HG03159 (cell line): ENCODE measurements around the gene SLC35B3.
"Not testable (repeated sequence)": the region's sequence is repeated elsewhere in the genome, so short reads cannot be mapped to it uniquely, and the experiment has no call there.

Source experiments
- ATAC-seq: cut with Tn5 transposase; IDR thresholded peaks from one replicate; pipeline ENCODE4 v1.9.1; 2021; ENCODE audit warnings: mild to moderate bottlenecking, moderate library complexity; ENCODE audit not compliant: unreplicated experiment

SLC35B3 gene

DNA sequence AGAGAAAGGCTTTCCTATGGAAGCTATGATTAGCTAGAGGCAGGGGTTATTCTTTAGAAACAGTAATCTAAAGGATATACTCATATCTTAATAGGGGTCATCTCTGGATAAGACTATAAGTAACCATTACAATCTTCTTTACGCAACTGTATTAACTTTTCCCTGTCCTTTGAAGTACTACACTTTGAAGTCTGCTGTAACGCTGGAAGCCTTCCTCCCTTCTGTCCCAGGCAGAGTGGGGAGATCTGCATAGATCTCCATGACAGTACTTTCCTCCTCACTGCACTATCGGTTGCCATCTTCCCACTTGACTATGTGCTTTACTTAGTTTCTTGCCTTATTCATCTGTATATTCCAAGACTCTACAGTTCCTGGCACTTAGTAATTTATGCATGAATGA, 20.1 kb downstream of the SLC35B3 start:
- ATAC-seq, result no peak

DNA sequence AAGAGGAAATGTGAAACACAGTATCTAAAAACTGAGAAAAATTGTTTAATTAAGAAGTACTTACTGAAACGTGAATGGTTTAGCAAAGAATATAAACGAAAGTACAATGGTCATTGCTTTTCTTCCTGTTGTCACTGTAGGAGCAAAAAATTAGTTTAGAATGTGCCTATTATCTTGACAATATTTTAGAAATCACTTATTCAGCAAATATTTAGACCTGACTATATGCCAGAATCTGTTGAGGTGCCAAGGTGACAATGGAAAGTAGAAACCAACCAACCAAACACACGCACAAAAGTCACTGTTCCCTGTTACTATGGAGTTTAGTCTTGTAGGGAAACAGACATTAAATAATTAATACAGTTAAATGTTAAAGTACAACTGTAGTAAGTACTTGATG, 20.5 kb downstream of the SLC35B3 start:
- no peak for ATAC-seq

DNA sequence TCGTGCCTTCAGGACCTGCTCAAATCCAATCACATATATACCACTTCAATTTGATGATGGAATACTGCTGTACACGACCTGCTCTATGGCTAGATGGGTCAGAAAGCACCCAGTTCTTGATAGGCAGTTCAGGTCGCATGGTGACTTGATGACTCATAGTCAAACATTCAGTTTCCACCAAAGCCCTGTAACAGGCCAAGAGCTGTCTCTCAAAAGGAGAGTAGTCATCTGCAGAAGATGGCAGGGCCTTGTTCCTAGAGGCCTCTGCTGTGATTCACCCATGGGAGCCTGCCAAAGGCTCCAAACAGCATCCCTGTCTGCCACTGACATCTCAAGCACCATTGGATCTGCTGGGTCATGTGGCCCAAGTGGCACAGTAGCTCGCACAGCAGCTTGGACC, 29.4 kb downstream of the SLC35B3 start:
- not testable (repeated sequence) for ATAC-seq

DNA sequence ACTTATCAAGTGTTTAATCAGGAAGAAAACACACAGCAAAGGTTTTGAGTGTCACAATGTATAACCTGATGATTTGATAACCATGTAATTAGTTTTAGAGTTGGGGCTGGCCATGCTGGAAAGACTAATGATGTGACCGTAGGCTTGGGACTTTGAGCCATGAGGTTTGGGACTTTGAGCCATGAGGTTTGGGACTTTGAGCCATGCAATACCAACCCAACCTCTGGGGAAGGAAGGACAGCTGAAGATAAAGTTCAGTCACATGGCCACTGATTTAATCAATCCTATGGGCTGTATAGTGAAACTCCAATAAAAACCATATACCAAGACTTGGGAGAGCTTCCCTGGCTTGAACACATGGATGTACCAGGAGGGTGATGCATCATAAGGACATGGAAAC, 32.8 kb downstream of the SLC35B3 start:
- ATAC-seq, result no peak

DNA sequence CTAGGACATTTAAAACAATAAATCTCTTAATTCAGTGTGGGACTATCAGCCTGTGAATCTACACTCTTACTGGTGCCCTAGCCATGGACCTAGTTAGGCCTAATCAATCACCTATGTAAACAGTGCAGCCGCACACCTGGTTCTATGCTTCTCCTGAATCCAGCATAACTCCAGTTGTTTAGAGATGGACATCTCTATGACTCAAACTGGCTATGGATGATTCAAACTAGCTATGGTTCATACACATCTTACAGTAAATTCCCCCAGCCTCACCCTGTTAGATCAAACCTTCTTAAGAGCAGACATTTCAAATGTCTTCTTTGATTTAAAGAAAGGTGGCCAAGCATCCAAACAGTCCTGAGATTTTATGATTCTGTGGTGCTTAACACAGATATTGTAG, 34.7 kb downstream of the SLC35B3 start:
- no peak for ATAC-seq

DNA sequence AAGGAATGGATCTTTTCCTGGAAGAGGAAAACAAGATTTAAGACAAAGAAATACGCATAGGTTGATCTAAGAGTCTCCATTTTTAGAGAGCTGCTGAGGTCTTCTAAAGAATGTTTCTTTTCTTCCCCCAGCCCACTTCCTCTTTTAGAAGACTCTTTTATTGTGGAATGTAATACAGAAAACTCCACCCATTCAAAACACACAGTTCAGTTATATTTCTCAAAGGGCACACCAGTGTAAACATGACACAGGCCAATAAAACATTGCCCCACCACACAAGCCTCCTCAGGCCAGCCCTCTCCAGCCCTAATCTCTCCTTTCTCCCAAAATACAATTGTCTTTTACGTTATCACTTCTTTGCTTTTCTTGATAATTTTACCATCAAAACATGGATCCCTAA, 42.8 kb downstream of the SLC35B3 start:
- ATAC-seq, result no peak

DNA sequence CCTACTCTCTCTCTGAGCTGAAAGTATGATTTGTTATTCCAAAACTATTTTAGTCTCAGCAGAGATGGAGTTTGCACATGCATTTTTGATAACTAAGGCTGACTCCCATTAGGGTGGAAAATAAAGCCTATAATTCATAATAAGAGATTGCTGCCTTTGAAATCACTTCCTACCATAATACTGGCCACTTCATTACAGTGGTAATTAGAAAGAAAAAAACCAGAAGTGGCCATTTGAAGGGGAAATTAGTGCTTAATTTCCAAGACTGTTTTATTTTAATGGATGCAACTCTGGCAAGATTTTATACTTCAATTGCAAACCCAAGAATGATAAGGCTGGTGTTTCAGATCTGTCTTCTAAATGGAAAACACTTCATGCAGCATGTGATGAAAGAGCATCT, 43.4 kb downstream of the SLC35B3 start:
- no peak for ATAC-seq

DNA sequence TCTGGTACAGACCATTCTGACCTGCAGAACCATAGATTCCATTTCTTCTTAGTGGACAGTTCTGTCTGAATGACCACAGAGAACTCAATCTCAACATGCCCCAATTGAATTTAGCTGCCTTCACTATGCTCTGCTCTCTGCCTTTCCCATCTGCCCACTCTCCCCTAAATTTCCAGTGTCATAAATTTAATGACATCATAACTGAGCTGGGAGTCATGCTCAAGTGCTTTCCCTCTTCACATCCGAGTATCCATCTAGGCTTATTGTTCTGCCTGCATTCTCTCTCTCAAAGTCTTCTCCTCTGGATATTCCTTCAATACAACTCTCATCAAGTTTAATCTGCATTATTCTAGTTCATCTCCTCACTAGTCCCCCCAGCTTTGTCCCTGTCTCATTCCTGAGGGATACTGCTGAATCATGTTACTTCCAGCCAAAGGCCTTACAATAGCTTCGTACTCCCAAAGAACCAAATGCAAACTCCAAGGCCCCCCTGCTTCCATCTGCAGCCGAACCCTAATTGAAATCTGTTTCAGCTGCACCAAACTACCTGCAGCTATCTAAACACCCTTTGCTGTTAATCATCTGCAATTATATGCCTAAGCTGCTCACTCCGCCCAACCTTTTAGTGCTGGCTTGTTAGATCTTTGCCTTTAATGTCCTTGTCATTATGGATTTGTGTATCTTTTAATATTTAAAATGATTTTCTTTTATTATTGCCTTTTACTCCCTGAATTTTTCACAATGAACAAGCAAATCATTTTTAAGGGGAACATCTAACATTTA, 46.1 kb downstream of the SLC35B3 start:
- no peak for ATAC-seq

DNA sequence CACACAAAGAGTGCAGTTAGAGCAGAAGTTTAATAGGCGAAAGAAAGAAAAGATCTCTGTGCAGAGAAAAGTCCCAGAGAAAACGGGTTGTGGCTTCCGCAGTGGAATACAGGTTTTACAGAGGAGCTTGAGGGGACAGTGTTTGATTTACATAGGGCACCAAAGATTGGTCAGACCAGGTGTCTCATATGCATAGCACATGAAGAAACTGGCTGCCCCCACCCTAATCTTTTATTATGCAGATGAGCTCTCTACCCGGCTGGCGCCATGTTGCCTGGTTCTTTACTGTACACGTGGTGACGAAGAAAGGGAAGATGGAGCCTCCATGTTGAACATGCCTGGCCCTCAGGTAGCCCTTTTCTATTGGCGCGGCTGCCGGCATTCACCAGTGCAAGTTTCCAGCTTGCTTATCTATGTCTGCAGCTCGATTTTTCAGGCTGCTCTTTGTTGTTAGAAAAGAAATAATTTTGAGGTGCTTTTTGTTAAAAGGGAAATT, 47.4 kb downstream of the SLC35B3 start:
- ATAC-seq, result no peak

DNA sequence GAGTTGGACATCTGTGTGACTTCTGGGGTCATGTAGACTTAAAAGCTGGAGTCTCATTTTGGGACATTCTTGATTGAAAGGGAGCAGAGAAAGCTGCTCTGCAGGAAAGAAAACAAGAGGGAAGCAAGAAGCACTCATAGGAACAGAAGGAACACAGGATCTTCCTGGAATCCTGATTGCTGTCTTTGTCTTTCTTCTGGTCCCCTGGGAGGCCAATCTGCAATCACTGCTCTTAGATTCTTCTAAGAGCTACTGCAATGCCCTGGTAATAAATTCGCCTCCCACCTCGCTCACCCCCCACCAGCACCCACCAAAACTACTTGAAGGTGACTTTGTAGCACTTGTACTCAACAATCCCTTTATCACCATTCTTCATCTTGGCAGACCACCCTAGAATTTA, 51.8 kb downstream of the SLC35B3 start:
- no peak for ATAC-seq

DNA sequence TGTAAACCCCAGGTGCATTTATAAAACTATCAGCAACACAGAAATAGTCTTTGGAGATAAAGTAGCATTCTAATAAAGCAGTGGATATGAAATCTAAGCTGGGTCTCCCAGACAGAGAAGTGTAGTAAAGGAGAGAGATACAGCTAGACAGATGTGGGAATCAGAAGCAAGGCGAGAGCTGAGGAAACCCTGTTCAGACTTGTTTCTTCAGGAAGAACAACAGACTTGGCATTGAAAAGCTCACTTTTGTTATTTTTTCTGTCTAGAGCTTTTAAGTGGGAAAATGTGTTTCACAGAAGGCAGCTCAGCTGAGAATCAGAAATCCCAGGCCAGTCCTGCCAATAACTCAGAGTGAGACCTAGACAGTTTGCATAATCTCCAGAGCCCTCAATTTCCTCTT, 52.9 kb downstream of the SLC35B3 start:
- ATAC-seq, result no peak

DNA sequence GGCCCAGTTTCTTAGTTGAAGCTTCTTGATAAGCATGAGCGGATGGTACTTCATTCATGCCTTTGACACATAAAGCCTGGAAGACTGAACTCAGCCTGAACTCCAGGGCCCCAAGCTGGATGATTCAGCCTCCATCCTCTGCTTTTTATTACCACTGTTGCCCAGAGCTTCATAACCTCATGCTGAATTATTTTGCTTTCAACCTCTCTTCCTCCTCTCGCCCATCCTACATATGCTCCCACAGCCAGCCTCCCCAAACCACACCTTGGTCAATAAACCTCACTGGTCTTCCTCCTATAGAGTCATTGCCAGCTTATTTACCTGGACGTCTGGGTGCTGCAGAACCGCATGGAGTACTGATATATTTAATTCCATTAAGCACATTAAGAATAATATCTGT, 59.4 kb downstream of the SLC35B3 start:
- ATAC-seq, result no peak
